Neural cell (in vitro differentiated cells): ENCODE results near the gene KLHL30.

Source experiments
- CTCF ChIP-seq: fragments of 450-650 bp; IDR thresholded peaks from 2 replicates; pipeline ENCODE4 v1.5.1; 2014; ENCODE audit warnings: antibody characterized with exemption, mild to moderate bottlenecking, moderate library complexity; ENCODE audit not compliant: poor library complexity, severe bottlenecking
- EZH2 ChIP-seq: fragments of 200-600, 300-800 bp; shearing (Covaris generic), sonication (generic); IDR thresholded peaks from 2 replicates; pipeline ENCODE4 v1.6.1; 2014; ENCODE audit warnings: antibody characterized with exemption, low read length, borderline replicate concordance, mild to moderate bottlenecking; ENCODE audit not compliant: insufficient read depth, poor library complexity, severe bottlenecking

GRCh38 chr2:238117199-238118154, 21.0 kb upstream of the KLHL30 start:
- TF ChIP-seq EZH2 (no peak), CTCF (no peak)
